Endometrium (tissue), 2 donors: Measurements from ENCODE around the gene SNX13.
"Not testable (repeated sequence)": the region's sequence is repeated elsewhere in the genome, so short reads cannot be mapped to it uniquely, and the experiment has no call there.

Source experiments
- FAIRE-seq: peaks from 2 replicates; lab custom pipeline; 2012; peaks lifted over from hg19 to GRCh38; lab: Jason Lieb, UNC
- donor health status: control.
- donor health status: control.

Gene SNX13

GRCh38 chr7:17845197-17845547 is 95.1 kb downstream of the SNX13 start:
- FAIRE-seq, result no peak

- FAIRE-seq, result no peak
Measured at GRCh38 chr7:17844514-17845196, 95.6 kb downstream of the SNX13 start.

- no peak for FAIRE-seq
Measured at GRCh38 chr7:17844022-17844421, 96.3 kb downstream of the SNX13 start.

GRCh38 chr7:17843041-17843440 is 97.3 kb downstream of the SNX13 start:
- no peak for FAIRE-seq

- FAIRE-seq, result no peak
Measured at GRCh38 chr7:17832820-17833355, 107.4 kb downstream of the SNX13 start.

GRCh38 chr7:17832242-17832641 is 108.1 kb downstream of the SNX13 start:
- no peak for FAIRE-seq

GRCh38 chr7:17830206-17830605 is 110.1 kb downstream of the SNX13 start:
- FAIRE-seq, result no peak

- FAIRE-seq, result no peak
Measured at GRCh38 chr7:17829001-17829400, 111.3 kb downstream of the SNX13 start.

GRCh38 chr7:17822547-17823173 is 117.6 kb downstream of the SNX13 start:
- no peak for FAIRE-seq

- FAIRE-seq, result no peak
Measured at GRCh38 chr7:17816903-17817302, 123.4 kb downstream of the SNX13 start.

- no peak for FAIRE-seq
Measured at GRCh38 chr7:17815318-17815717, 125.0 kb downstream of the SNX13 start.

GRCh38 chr7:17814058-17814457 is 126.2 kb downstream of the SNX13 start:
- no peak for FAIRE-seq

GRCh38 chr7:17809215-17809614 is 131.1 kb downstream of the SNX13 start:
- FAIRE-seq, result not testable (repeated sequence)

- FAIRE-seq, result no peak
Measured at GRCh38 chr7:17807242-17807641, 133.1 kb downstream of the SNX13 start.

- FAIRE-seq, result no peak
Measured at GRCh38 chr7:17806631-17807030, 133.7 kb downstream of the SNX13 start.

- FAIRE-seq, result no peak
Measured at GRCh38 chr7:17802056-17802455, 138.2 kb downstream of the SNX13 start.

GRCh38 chr7:17792075-17792936 is 148.0 kb downstream of the SNX13 start:
- no peak for FAIRE-seq

- FAIRE-seq, result no peak
Measured at GRCh38 chr7:17787257-17787656, 153.0 kb downstream of the SNX13 start.

GRCh38 chr7:17786314-17786852 is 153.9 kb downstream of the SNX13 start:
- FAIRE-seq, result no peak

- no peak for FAIRE-seq
Measured at GRCh38 chr7:17782216-17782549, 158.1 kb downstream of the SNX13 start.

- FAIRE-seq, result no peak
Measured at GRCh38 chr7:17781491-17782215, 158.6 kb downstream of the SNX13 start.

GRCh38 chr7:17779381-17779780 is 160.9 kb downstream of the SNX13 start:
- FAIRE-seq, result no peak
